Keratinocyte (primary cell): ENCODE results near the gene ZSWIM3. TPM values are rescaled to one million over a fixed set of nuclear protein-coding genes. Genes with fewer than 3 reads are reported as not detected.

Source experiments
- DNase-seq: peaks from one replicate; pipeline ENCODE4 v3.0.0-alpha.2; 2011; ENCODE audit warnings: low read depth, missing footprints, low spot score
- FAIRE-seq: peaks from 2 replicates; lab custom pipeline; 2011; peaks lifted over from hg19 to GRCh38; lab: Jason Lieb, UNC
- H2AFZ ChIP-seq: 2 replicates; pipeline ENCODE4 v1.6.0; 2012; ENCODE audit warnings: low read length, control low read depth, inconsistent platforms; ENCODE audit not compliant: control insufficient read depth
- H3K27ac ChIP-seq: 2 replicates; pipeline ENCODE4 v1.5.1; 2011; ENCODE audit warnings: low read length; ENCODE audit not compliant: control insufficient read depth, insufficient read depth
- H3K27me3 ChIP-seq: 3 replicates; pipeline ENCODE4 v1.6.0; 2011; ENCODE audit warnings: low read length; ENCODE audit not compliant: control insufficient read depth, insufficient read depth; ENCODE audit errors: extremely low read depth
- H3K36me3 ChIP-seq, 2 experiments: 2 replicates in 1 of 2; 3 replicates in 1 of 2; pipeline ENCODE4 v1.5.1; 2011; ENCODE audit warnings: low read length in 2 of 2, mild to moderate bottlenecking in 1 of 2; ENCODE audit not compliant: control insufficient read depth in 2 of 2, insufficient read depth in 2 of 2; ENCODE audit errors: extremely low read depth in 1 of 2
- H3K4me1 ChIP-seq: 3 replicates; pipeline ENCODE4 v1.5.1; 2011; ENCODE audit warnings: low read length; ENCODE audit not compliant: control insufficient read depth, insufficient read depth; ENCODE audit errors: extremely low read depth
- H3K4me2 ChIP-seq: 3 replicates; pipeline ENCODE4 v1.6.0; 2011; ENCODE audit warnings: low read depth, low read length; ENCODE audit not compliant: control insufficient read depth, insufficient read depth; ENCODE audit errors: extremely low read depth
- H3K4me3 ChIP-seq, 3 experiments: fragments of 200-600 bp in 1 of 3; sonication (generic) in 1 of 3; 2 replicates in 2 of 3; 3 replicates in 1 of 3; pipeline ENCODE4 v1.5.1; 2011 to 2016; ENCODE audit warnings: low read length in 3 of 3, mild to moderate bottlenecking in 3 of 3, control low read depth in 2 of 3, inconsistent platforms in 1 of 3, low read depth in 1 of 3, mixed read lengths in 1 of 3, mixed run types in 1 of 3, moderate library complexity in 1 of 3; ENCODE audit not compliant: control insufficient read depth in 2 of 3, insufficient read depth in 2 of 3; ENCODE audit errors: extremely low read depth in 1 of 3
- H3K79me2 ChIP-seq: 2 replicates; pipeline ENCODE4 v1.6.0; 2012; ENCODE audit warnings: low read length; ENCODE audit not compliant: control insufficient read depth, insufficient read depth
- H3K9ac ChIP-seq: 3 replicates; pipeline ENCODE4 v1.6.0; 2011; ENCODE audit warnings: low read length; ENCODE audit not compliant: control insufficient read depth, insufficient read depth; ENCODE audit errors: extremely low read depth
- H3K9me1 ChIP-seq: 3 replicates; pipeline ENCODE4 v1.6.0; 2011; ENCODE audit warnings: low read length; ENCODE audit not compliant: control insufficient read depth, insufficient read depth; ENCODE audit errors: extremely low read depth
- H3K9me3 ChIP-seq: 2 replicates; pipeline ENCODE4 v1.5.1; 2012; ENCODE audit warnings: low read depth, low read length; ENCODE audit not compliant: control insufficient read depth
- H4K20me1 ChIP-seq: 3 replicates; pipeline ENCODE4 v1.6.0; 2011; ENCODE audit warnings: low read length; ENCODE audit not compliant: control insufficient read depth, insufficient read depth; ENCODE audit errors: extremely low read depth
- CTCF ChIP-seq, 3 experiments: IDR thresholded peaks in 1 of 3; conservative IDR thresholded peaks in 1 of 3; optimal IDR thresholded peaks in 1 of 3; 2 replicates in 2 of 3; 3 replicates in 1 of 3; pipeline versions ENCODE3 to v1.5.1; 2011; ENCODE audit warnings: low read length in 3 of 3, mild to moderate bottlenecking in 3 of 3, moderate library complexity in 2 of 3, control low read depth in 1 of 3, inconsistent platforms in 1 of 3; ENCODE audit not compliant: insufficient read depth in 2 of 3; ENCODE audit errors: extremely low read depth in 1 of 3
- EZH2 ChIP-seq: IDR thresholded peaks from one replicate; pipeline ENCODE4 v1.6.1; 2012; ENCODE audit warnings: inconsistent platforms, mild to moderate bottlenecking, low read length, moderate library complexity
- dilution Hi-C: fragments of 300-500 bp; cut with MboI; formaldehyde crosslinking; loops from one replicate; pipeline ENCODE4 v1.7.0; 2020; ENCODE audit warnings: low sequenced_read_pairs; ENCODE audit not compliant: extremely low pct_ligation_motif_present
- polyA plus RNA-seq, 5 experiments: library from polyadenylated mRNA; depleted of rRNA in 3 of 5; stranded (reverse) in 3 of 5; stranded (forward) in 1 of 5; unstranded in 1 of 5; fragments of >200 nt; gene quantifications; 1 replicate in 1 of 5; 2 replicates in 3 of 5; 3 replicates in 1 of 5; pipeline versions ENCODE4 v1.2.1 to v1.2.3, GENCODE V29; 2011 to 2012; ENCODE audit warnings: missing spikeins in 2 of 5, low read depth in 1 of 5, low replicate concordance in 1 of 5

Gene ZSWIM3
- polyA plus RNA-seq, 1 donor (not counting 4 experiments of a cell fraction or from before 2014, with no cell fraction given): 2.0 TPM

- Histone ChIP-seq H2AFZ (no peak within 1 kb of the TSS), H3K4me2 (no peak within 1 kb of the TSS), H3K36me3 (no peaks in the 10 kb centered on the region), H3K79me2 (no peaks in the 10 kb centered on the region), H3K27me3 (peaks cover 16% of the 10 kb centered on the region), H3K9me3 (no peaks in the 10 kb centered on the region), H3K9me1 (no peaks in the 10 kb centered on the region), H3K9ac (no peak within 1 kb of the TSS), H3K4me1 (peaks cover 11% of the 10 kb centered on the region), H3K27ac (no peak within 1 kb of the TSS), H4K20me1 (no peaks in the 10 kb centered on the region), H3K4me3 (no peak within 1 kb of the TSS)
- FAIRE-seq: no peak
- dilution Hi-C loops: no loop called here
- TF ChIP-seq EZH2: no peak
- no peak for DNase-seq
Observed at GRCh38 chr20:45827030-45827652, 30.3 kb upstream of the ZSWIM3 start, which contains the start of gene TNNC2. TNNC2 (minus strand) TSS chr20:45827312; CDS start chr20:45827248, 64 bp downstream.

- Histone ChIP-seq H3K4me3 (no peak overlapping the region), H3K9me3 (no peaks in the 10 kb centered on the region), H3K4me1 (peaks cover 10% of the 10 kb centered on the region), H3K27me3 (peaks cover 16% of the 10 kb centered on the region), H3K36me3 (no peaks in the 10 kb centered on the region), H3K9me1 (no peaks in the 10 kb centered on the region), H4K20me1 (no peaks in the 10 kb centered on the region), H2AFZ (no peak overlapping the region), H3K79me2 (no peaks in the 10 kb centered on the region), H3K4me2 (no peak overlapping the region), H3K27ac (no peak overlapping the region), H3K9ac (no peak overlapping the region)
- dilution Hi-C loops: no loop called here
- TF ChIP-seq CTCF (optimal IDR thresholded peaks at IDR 0.05 in 1 of 3, IDR thresholded peaks at IDR 0.05 in 1 of 3, conservative IDR thresholded peaks at IDR 0.05 in 1 of 3; ENCODE audit: extremely low read depth in 1 of 3, insufficient read depth in 2 of 3, low read length in 3 of 3): no peak
- no peak for TF ChIP-seq EZH2
- no peak for FAIRE-seq
- DNase-seq: no peak
Observed at GRCh38 chr20:45827712-45828111, 29.7 kb upstream of the ZSWIM3 start.

GRCh38 chr20:45828589-45828988 lies 28.8 kb upstream of the ZSWIM3 start:
- DNase-seq: no peak
- Histone ChIP-seq H3K4me1 (peaks cover 10% of the 10 kb centered on the region), H3K4me3 (no peak overlapping the region)

More at GRCh38 chr20:45828589-45828988, 28.8 kb upstream of the ZSWIM3 start:
- Histone ChIP-seq H3K27me3 (peaks cover 8% of the 10 kb centered on the region), H3K27ac (no peak overlapping the region), H3K4me2 (no peak overlapping the region), H3K9me1 (peaks cover 2% of the 10 kb centered on the region), H3K36me3 (no peaks in the 10 kb centered on the region), H4K20me1 (no peaks in the 10 kb centered on the region), H3K9me3 (no peaks in the 10 kb centered on the region), H3K9ac (no peak overlapping the region), H3K79me2 (no peaks in the 10 kb centered on the region), H2AFZ (no peak overlapping the region)
- dilution Hi-C loops: no loop called here
- no peak for FAIRE-seq
- no peak for TF ChIP-seq EZH2
- no peak for TF ChIP-seq CTCF (optimal IDR thresholded peaks at IDR 0.05 in 1 of 3, IDR thresholded peaks at IDR 0.05 in 1 of 3, conservative IDR thresholded peaks at IDR 0.05 in 1 of 3; ENCODE audit: extremely low read depth in 1 of 3, insufficient read depth in 2 of 3, low read length in 3 of 3)
